Stomach (tissue), 9 donors: ENCODE data around the gene TM4SF4. TPM values are rescaled to one million over a fixed set of nuclear protein-coding genes. Genes with fewer than 3 reads are reported as not detected.

ENCODE experiments used
- DNase-seq, 2 donors: peaks; one replicate each; pipeline versions ENCODE4 v3.0.0 to v3.0.0-alpha.2; 2013 to 2019
- H3K27ac ChIP-seq, 5 donors: fragments of 200-600 bp in 4 of 5; sonication (generic) in 4 of 5; one replicate each; pipeline ENCODE4 v1.5.1; 2013 to 2019; ENCODE audit warnings: mild to moderate bottlenecking in 1 of 5, moderate library complexity in 1 of 5
- H3K27me3 ChIP-seq, 3 donors: fragments of 200-600 bp; sonication (generic); one replicate each; pipeline ENCODE4 v1.5.1; 2017 to 2019; ENCODE audit warnings: mixed run types in 1 of 3
- H3K36me3 ChIP-seq, 4 donors: fragments of 200-600 bp; sonication (generic); 1 replicate in 3 of 4; 2 replicates in 1 of 4; pipeline ENCODE4 v1.5.1; 2016 to 2019
- H3K4me1 ChIP-seq, 4 donors: fragments of 200-600 bp; sonication (generic); one replicate each; pipeline ENCODE4 v1.5.1; 2016 to 2019
- H3K4me3 ChIP-seq, 4 donors: fragments of 200-600 bp; sonication (generic) in 3 of 4; one replicate each; pipeline ENCODE4 v1.5.1; 2016 to 2019; ENCODE audit warnings: mild to moderate bottlenecking in 1 of 4
- H3K9me3 ChIP-seq, 4 donors: fragments of 200-600 bp; sonication (generic); one replicate each; pipeline ENCODE4 v1.5.1; 2016 to 2019
- EP300 ChIP-seq: sonication (generic); formaldehyde crosslinking; IDR thresholded peaks from one replicate; pipeline ENCODE4 v1.6.1; 2017; ENCODE audit warnings: antibody characterized with exemption
- POLR2A ChIP-seq, 4 donors: fragments of 450-650 bp; IDR thresholded peaks; one replicate each; pipeline ENCODE4 v1.6.1; 2016; ENCODE audit warnings: antibody characterized with exemption in 4 of 4, control low read depth in 2 of 4, mild to moderate bottlenecking in 1 of 4, moderate library complexity in 1 of 4
- POLR2AphosphoS5 ChIP-seq, 3 donors: sonication (generic); formaldehyde crosslinking; IDR thresholded peaks; one replicate each; pipeline ENCODE4 v1.6.1; 2016; ENCODE audit warnings: antibody characterized with exemption in 3 of 3
- WGBS, 5 donors: extraction: QIAGEN DNeasy Blood & Tissue Kit in 3 of 5; methylation state at CpG; one replicate each; pipeline versions ENCODE4 v1.1.5 to v1.1.7; 2013 to 2018; 5-methylcytosine and 5-hydroxymethylcytosine counted together
- intact Hi-C: fragments of 100-400 bp; cut with DNase I; formaldehyde crosslinking; loops from one replicate; pipeline ENCODE4 v1.15.1; 2023; ENCODE audit warnings: low total_unique reads
- polyA plus RNA-seq, 3 donors: library from polyadenylated mRNA; stranded (reverse); fragments of 200-250 nt; gene quantifications; one replicate each; pipeline ENCODE4 v1.2.3, GENCODE V29; 2013
- total RNA-seq, 5 donors: library from RNA; depleted of rRNA; stranded (reverse); fragments of >200 nt; gene quantifications; one replicate each; pipeline versions ENCODE4 v1.1.0 to v1.2.3, GENCODE V29; 2014 to 2016
- TF ChIP-seq, protein P1 (sequence below), 7 experiments: fragments of 450-650 bp in 4 of 7; fragments of 200-600 bp in 3 of 7; sonication (generic) in 3 of 7; IDR thresholded peaks; one replicate each; pipeline ENCODE4 v1.5.1; 2016 to 2019; ENCODE audit warnings: antibody characterized with exemption in 7 of 7, control low read depth in 2 of 7, mild to moderate bottlenecking in 1 of 7
- donor health status: healthy with polysubstance abuse.
- donor health status: Bipolar disorder and iron deficiency.
- donor health status: healthy.

The TM4SF4 gene
- total and polyA plus RNA-seq, 8 donors: 1.4 to 40.8 (median 9.9) TPM; not detected in 1

DNA sequence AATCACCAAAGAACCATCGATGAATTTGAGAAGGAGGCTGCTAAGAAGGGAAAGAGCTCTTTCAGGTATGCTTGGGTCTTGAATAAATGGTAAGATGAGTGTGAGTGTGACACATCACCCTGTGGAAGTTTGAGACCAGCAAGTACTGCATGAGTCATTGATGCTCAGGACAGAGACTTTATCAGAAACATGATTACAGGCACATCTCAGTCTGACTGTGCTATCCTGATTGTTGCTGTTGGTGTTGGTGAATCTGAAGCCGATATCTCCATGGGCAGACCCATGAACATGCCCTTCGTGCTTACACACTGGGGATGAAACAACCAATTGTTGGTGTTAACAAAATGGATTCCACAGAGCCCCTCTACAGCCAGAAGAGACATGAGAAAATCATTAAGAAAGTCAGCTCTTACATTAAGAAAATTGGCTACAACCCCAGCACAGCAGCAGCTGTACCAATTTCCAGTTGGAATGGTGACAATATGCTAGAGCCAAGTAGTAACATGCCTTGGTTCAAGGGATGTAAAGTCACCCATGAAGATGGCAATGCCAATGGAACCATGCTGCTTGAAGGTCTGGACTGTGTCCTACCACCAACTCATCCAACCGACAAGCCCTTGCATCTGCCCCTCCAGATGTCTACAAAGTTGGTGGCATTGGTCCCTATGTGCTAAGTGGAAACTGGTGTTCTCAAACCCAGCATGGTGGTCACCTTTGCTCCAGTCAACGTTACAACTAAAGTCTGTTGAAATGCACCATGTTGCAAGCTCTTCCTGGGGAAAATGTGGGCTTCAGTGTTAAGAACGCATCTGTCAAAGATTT is 20.5 kb downstream of the TM4SF4 start:
- no peaks in the 10 kb centered on the region for H3K36me3 ChIP-seq
- H3K4me1 ChIP-seq: peaks cover 0 to 4% (median 0%) of the 10 kb centered on the region in 4 donors
- no peak overlapping the region for H3K4me3 ChIP-seq
- intact Hi-C loops: no loop called here
- no peak for DNase-seq
- H3K27me3 ChIP-seq: no peaks in the 10 kb centered on the region
- no peak overlapping the region for H3K27ac ChIP-seq
- WGBS, 5 donors: 73 to 94% (median 91%) methylated on average over 6 of the region's 6 CpGs
- no peaks in the 10 kb centered on the region for H3K9me3 ChIP-seq
- TF ChIP-seq POLR2AphosphoS5 (IDR thresholded peaks at IDR 0.05) (no peak), EP300 (no peak), POLR2A (IDR thresholded peaks at IDR 0.05) (no peak)
- TF ChIP-seq, protein P1, sequence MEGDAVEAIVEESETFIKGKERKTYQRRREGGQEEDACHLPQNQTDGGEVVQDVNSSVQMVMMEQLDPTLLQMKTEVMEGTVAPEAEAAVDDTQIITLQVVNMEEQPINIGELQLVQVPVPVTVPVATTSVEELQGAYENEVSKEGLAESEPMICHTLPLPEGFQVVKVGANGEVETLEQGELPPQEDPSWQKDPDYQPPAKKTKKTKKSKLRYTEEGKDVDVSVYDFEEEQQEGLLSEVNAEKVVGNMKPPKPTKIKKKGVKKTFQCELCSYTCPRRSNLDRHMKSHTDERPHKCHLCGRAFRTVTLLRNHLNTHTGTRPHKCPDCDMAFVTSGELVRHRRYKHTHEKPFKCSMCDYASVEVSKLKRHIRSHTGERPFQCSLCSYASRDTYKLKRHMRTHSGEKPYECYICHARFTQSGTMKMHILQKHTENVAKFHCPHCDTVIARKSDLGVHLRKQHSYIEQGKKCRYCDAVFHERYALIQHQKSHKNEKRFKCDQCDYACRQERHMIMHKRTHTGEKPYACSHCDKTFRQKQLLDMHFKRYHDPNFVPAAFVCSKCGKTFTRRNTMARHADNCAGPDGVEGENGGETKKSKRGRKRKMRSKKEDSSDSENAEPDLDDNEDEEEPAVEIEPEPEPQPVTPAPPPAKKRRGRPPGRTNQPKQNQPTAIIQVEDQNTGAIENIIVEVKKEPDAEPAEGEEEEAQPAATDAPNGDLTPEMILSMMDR (IDR thresholded peaks at IDR 0.05): no peak

DNA sequence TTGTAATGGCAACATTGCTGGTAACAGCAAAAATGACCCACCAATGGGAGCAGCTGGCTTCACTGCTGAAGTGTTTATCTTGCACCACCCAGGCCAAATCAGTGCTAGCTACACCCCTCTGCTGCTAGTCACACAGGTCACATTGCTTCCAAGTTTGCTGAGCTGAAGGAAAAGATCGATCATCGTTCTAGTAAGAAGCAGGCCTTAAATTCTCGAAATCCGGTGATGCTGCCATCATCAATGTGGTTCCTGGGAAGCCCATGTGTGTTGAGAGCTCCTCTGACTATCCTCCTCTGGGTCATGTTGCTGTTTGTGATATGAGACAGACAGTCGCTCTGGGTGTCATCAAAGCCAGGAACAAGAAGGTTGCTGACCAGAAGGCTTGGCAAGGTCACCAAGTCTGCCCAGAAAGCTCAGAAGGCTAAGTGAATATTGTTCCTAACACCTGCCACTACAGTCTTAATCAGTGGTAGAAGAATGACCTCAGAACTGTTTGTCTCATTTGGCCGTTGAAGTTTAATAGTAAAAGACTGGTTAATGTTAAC is 21.2 kb downstream of the TM4SF4 start:
- intact Hi-C loops: no loop called here
- Histone ChIP-seq H3K36me3 (no peaks in the 10 kb centered on the region), H3K27ac (no peak overlapping the region), H3K4me3 (no peak overlapping the region), H3K9me3 (no peaks in the 10 kb centered on the region), H3K27me3 (no peaks in the 10 kb centered on the region), H3K4me1 (peaks cover 0 to 4% (median 0%) of the 10 kb centered on the region in 4 donors)
- DNase-seq: no peak
- no peak for TF ChIP-seq POLR2A (IDR thresholded peaks at IDR 0.05)
- TF ChIP-seq POLR2AphosphoS5 (IDR thresholded peaks at IDR 0.05): no peak
- TF ChIP-seq, protein P1 (IDR thresholded peaks at IDR 0.05): no peak
- no peak for TF ChIP-seq EP300
- 80 to 87% (median 81%) methylated on average over 6 of the region's 6 CpGs for WGBS, 5 donors

DNA sequence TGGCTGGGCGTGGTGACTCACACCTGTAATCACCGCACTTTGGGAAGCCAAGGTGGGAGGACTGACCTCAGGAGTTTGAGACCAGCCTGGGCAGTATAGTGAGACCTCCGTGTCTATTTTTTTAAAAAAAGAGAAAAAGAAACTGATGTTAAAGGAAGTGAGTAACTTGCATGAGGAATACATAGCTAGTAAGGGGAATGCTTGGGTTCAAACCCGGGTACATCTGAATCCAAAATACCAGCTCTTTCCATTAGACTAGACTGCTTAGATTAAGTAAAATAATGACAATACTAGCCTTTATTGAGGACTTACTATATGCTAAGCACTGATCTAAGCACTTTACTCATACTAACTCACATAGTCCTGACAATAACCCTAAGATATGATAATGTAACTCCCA is 22.4 kb downstream of the TM4SF4 start:
- H3K4me3 ChIP-seq: no peak overlapping the region
- 88 to 94% (median 91%) methylated on average over 4 of the region's 4 CpGs for WGBS, 5 donors
- peaks cover 0 to 4% (median 0%) of the 10 kb centered on the region in 4 donors for H3K4me1 ChIP-seq
- no peaks in the 10 kb centered on the region for H3K9me3 ChIP-seq
- no peak overlapping the region for H3K27ac ChIP-seq
- TF ChIP-seq, protein P1 (IDR thresholded peaks at IDR 0.05): no peak
- TF ChIP-seq POLR2AphosphoS5 (IDR thresholded peaks at IDR 0.05) (no peak), EP300 (no peak), POLR2A (IDR thresholded peaks at IDR 0.05) (no peak)
- intact Hi-C loops: no loop called here
- no peaks in the 10 kb centered on the region for H3K36me3 ChIP-seq
- no peaks in the 10 kb centered on the region for H3K27me3 ChIP-seq
- no peak for DNase-seq

DNA sequence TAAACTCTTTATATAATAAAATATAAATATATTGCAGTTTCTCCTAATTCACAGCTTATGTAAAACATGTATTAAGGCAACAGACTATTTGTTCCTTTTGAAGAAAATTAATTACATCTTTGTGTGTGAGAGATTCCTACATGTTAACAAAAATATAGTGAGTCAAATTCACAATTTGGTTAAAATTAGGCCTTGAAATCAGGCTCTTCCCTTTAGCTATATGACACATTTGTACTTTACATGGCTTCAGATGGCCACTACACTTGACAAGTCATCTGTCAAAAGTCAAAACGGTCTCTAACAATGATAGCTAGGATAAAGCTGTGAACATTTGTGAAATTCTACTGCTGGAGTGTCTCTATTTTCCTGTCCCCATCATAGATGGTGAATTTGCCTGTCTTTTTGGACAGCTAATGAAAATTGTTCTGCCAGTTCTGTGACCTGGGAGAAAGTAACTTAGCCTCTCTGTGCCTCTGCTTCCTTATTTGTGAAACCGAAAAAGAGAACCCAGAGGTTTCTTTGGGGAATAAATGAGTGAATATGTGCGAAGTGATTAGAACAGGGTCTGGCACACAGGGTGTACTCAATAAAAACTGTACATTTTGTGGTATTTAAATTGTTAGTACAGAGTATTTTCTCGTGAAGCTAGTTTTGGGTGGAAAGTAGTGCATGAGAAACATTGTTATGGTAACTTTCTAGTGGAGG is 23.6 kb downstream of the TM4SF4 start:
- intact Hi-C loops: no loop called here
- TF ChIP-seq POLR2AphosphoS5 (IDR thresholded peaks at IDR 0.05) (no peak), POLR2A (IDR thresholded peaks at IDR 0.05) (no peak), EP300 (no peak)
- TF ChIP-seq, protein P1 (IDR thresholded peaks at IDR 0.05): no peak
- no peaks in the 10 kb centered on the region for H3K27me3 ChIP-seq
- no peaks in the 10 kb centered on the region for H3K9me3 ChIP-seq
- H3K36me3 ChIP-seq: no peaks in the 10 kb centered on the region
- no peak for DNase-seq
- WGBS, 5 donors: 58 to 75% (median 64%) methylated on average over 4 of the region's 4 CpGs
- no peak overlapping the region for H3K4me3 ChIP-seq
- no peak overlapping the region for H3K27ac ChIP-seq
- peaks cover 0 to 4% (median 0%) of the 10 kb centered on the region in 4 donors for H3K4me1 ChIP-seq
